NOMO-1 treated with dmso at 0.1 percent for 144 hours (cell line): ENCODE measurements around the gene KCNH2.
"Not testable (repeated sequence)": the region's sequence is repeated elsewhere in the genome, so short reads cannot be mapped to it uniquely, and the experiment has no call there.

Source experiments
- DNase-seq: peaks from one replicate; lab custom pipeline; 2025; ENCODE audit not compliant: unreplicated experiment; lab: John Stamatoyannopoulos, UW

Gene KCNH2

GRCh38 chr7:151012911-151013347, 34.8 kb upstream of the KCNH2 start:
- no peak for DNase-seq

- no peak for DNase-seq
Measured at GRCh38 chr7:151012031-151012692, 34.0 kb upstream of the KCNH2 start.

DNA sequence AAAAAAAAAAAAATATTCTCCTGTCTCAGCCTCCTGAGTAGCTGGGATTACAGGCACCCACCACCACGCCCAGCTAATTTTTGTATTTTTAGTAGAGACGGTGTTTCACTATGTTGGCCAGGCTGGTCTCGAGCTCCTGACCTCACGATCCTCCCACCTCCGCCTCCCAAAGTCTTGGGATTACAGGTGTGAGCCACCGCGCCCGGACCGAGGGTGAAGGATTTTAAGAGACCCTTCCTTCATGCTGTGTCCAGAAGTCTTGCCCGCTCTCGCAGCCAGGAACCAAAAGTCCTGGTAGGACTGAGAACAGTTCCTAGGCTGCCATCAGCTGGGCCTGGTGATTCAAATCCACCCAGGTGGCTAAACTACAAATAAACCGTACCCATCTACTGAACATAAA, 33.5 kb upstream of the KCNH2 start:
- DNase-seq = not testable (repeated sequence)

- no peak for DNase-seq
Measured at GRCh38 chr7:151011097-151011409, 32.9 kb upstream of the KCNH2 start.

DNA sequence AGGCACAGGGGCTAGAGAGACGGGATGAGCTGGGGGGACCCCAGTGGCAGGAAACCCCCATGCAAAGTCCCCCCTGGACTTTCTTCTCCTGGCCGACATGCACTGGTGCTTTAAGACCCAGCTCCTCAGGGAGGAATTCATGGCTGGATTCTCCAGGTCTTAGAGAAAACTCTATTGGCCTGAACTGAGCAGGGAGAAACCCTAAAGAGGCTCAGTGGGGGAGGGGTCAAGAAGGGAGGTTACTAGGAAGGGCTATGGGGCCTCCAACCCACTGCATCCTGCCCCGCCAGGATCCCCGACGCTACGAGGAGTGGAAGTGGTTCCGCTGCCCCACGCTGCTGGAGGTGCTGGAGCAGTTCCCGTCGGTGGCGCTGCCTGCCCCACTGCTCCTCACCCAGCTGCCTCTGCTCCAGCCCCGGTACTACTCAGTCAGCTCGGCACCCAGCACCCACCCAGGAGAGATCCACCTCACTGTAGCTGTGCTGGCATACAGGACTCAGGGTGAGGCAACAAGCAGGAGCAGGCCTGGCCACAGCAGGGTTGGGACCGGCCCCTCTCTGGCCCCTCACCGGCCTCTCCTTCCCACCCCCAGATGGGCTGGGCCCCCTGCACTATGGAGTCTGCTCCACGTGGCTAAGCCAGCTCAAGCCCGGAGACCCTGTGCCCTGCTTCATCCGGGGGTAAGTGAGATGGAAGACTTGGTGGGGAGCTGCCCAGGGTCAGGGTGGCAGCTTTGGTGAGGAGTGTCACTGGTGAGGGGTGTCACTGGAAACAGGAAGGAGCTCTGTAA, 32.4 kb upstream of the KCNH2 start:
- DNase-seq = no peak

GRCh38 chr7:151010037-151010306, 31.9 kb upstream of the KCNH2 start:
- no peak for DNase-seq

- DNase-seq = no peak
Measured at GRCh38 chr7:151009327-151010036, 31.4 kb upstream of the KCNH2 start.

DNA sequence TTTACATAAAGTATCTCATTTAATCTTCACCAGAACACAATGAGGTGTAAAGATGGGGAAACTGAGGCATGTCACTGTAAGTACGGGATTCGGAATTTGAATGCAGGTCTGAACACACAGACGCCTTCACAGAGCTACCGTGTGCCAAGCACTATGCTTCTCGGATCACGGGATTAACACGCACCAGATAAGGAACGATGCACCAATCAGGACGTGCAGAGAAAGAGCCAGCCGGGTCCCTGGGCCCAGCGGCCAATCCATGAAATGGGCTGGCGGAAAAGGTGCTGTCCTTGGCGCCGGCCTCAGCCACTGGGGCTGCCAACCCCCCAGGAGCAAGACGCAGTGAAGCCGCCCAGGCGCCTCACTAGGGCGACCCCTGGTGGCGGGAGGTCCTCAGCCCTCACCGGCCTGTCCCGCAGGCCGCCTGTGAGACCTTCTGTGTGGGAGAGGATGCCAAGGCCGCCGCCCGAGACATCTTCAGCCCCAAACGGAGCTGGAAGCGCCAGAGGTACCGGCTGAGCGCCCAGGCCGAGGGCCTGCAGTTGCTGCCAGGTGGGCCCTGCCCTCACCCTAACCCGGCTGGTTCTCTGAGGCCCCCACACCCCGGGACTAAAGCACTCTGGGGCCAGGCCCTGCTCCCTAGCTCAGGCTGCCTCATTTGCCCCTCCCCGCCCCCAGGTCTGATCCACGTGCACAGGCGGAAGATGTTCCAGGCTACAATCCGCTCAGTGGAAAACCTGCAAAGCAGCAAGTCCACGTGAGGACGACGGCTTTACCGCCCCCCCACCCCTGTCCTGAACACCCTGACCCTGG, 30.6 kb upstream of the KCNH2 start:
- peak; percentile 41 for DNase-seq

GRCh38 chr7:151008143-151008510, 30.0 kb upstream of the KCNH2 start:
- no peak for DNase-seq

DNA sequence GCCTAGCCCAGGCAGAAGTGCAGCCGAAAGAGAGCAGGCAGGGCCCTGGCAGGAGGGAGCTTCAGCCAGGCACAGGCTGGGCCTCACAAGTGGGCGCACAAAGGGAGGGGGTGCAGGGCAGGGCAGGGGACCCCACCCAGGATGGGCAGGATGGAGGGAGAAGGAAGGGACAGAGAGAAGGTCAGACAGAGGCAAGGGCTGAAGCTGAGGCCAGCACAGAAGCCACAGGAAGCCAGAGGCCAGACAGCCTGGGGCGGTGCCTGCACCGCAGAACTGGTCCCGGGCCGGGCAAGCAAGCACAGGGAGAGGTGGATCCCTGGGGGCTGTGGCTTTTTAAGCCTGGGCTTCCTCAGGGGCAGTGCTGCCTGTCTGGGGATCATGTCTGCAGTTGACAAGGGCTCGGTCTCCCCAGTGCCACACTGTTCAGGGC, 29.4 kb upstream of the KCNH2 start:
- DNase-seq = no peak

DNA sequence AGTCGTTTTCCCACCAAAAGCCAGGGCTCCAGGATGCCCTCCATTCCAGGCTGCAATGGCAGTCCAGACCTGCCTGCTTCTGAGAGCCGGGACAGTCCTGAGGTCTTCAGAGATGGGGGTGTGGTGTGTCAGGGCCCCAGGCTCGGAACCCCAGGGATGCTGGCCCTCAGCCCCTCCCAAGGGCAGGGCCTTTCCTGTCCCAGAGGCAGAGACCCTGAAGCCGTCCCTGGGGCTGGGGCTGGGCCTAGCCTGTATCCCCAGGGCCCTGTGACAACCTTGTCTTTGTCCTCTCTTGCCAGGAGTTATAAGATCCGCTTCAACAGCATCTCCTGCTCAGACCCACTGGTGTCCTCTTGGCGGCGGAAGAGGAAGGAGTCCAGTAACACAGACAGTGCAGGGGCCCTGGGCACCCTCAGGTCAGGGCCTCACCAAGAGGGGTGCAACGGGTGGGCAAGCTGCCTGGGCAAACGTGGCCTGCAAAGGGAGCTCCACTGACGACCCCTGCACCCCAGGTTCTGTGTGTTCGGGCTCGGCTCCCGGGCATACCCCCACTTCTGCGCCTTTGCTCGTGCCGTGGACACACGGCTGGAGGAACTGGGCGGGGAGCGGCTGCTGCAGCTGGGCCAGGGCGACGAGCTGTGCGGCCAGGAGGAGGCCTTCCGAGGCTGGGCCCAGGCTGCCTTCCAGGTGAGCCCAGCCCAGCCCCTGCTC, 28.6 kb upstream of the KCNH2 start:
- DNase-seq = no peak

- DNase-seq = no peak
Measured at GRCh38 chr7:151005566-151005965, 27.4 kb upstream of the KCNH2 start.

DNA sequence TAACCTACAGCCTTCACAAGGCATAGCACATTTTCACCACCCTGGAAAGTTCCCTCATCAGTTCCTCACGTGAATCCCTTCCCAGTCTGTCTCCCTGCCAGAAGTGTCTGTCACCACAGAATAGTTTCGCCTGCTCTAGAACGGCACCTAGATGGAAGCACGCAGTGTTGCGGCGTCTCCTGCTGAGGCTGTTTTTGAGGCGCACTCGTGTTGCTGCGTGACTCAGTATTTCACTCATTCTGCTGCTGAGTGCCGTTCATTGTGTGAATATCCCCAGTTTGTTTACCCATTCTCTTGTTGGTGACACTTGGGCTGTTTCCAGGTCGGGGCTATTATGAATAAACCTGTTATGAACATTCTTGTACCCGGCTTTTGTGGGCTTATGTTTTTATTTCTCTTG, 25.5 kb upstream of the KCNH2 start:
- no peak for DNase-seq

- no peak for DNase-seq
Measured at GRCh38 chr7:151001546-151001945, 23.4 kb upstream of the KCNH2 start.

DNA sequence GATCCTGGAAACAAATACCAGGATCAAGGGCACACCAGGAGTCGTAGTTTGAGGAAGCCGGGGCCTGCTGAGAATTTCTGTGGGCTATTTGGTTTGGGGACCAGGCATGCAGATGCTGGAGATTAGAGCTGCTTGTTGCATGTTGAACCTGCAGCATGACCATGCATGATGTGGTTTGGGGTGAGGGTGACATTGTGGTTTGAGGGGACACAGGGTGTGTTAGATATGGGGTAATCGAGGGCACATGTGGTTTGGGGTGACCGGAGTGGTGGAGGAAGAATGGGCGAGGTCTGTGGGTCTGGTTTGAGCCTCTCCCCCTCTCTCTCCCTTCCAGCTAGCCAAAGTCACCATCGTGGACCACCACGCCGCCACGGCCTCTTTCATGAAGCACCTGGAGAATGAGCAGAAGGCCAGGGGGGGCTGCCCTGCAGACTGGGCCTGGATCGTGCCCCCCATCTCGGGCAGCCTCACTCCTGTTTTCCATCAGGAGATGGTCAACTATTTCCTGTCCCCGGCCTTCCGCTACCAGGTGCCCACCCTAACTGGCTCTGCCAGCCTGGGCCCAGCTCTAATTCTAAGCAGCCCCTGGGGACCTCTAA, 22.9 kb upstream of the KCNH2 start:
- DNase-seq = no peak

DNA sequence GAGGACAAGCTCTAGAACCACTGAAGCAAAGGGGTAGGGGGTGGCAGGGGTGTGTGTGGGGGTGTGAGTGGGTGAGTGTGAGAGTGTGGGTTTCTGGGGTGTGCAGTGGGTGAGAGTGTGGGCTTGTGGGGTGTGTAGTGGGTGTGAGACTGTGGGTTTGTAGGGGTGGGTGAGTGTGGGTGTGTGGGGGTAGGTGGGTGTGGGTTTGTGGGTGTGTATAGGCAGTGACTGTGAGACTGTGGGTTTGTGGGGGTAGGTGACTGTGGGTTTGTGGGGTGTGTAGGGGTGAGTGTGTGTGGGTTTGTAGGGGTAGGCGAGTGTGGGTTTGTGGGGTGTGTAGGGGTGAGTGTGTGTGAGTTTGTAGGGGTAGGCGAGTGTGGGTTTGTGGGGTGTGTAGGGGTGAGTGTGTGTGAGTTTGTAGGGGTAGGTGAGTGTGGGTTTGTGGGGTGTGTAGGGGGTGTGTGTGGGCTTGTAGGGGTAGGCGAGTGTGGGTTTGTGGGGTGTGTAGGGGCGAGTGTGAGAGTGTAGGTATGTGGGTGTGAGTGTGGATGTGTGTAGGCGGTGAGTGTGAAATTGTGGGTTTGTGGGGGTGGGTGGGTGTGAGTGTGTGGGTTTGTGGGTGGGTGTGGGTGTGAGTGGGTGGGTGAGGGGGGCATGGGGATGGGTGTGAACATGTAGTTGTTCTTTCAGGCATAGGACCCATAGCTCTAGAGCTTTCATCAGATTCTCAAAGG, 21.5 kb upstream of the KCNH2 start:
- no peak for DNase-seq

DNA sequence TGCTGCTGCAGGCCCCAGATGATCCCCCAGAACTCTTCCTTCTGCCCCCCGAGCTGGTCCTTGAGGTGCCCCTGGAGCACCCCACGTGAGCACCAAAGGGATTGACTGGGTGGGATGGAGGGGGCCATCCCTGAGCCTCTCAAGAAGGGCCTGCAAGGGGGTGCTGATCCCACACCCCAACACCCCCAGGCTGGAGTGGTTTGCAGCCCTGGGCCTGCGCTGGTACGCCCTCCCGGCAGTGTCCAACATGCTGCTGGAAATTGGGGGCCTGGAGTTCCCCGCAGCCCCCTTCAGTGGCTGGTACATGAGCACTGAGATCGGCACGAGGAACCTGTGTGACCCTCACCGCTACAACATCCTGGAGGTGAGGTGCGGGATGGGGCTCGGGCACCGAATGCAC, 20.9 kb upstream of the KCNH2 start:
- DNase-seq = no peak

DNA sequence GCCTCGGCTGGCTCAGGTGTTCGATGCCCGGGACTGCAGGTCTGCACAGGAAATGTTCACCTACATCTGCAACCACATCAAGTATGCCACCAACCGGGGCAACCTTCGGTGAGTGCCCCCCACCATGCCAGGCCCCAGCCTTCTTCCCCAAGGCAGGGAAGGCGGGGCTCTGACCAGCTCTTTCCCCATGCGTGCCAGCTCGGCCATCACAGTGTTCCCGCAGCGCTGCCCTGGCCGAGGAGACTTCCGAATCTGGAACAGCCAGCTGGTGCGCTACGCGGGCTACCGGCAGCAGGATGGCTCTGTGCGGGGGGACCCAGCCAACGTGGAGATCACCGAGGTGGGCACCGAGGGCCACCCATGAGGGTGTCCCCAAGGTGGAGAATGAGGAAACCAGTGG, 20.2 kb upstream of the KCNH2 start:
- no peak for DNase-seq

- DNase-seq = no peak
Measured at GRCh38 chr7:150997817-150998216, 19.7 kb upstream of the KCNH2 start.

GRCh38 chr7:150997075-150997511, 19.0 kb upstream of the KCNH2 start:
- no peak for DNase-seq
